Fibroblast of lung (primary cell): ENCODE data around the gene HSPG2. TPM values are rescaled to one million over a fixed set of nuclear protein-coding genes. Genes with fewer than 3 reads are reported as not detected.

Source experiments
- DNase-seq, 2 donors: peaks; one replicate each; pipeline versions ENCODE4 v3.0.0 to v3.0.0-alpha.2; 2010; ENCODE audit warnings: low read depth in 2 of 2
- H2AFZ ChIP-seq: 2 replicates; pipeline ENCODE4 v1.5.1; 2012; ENCODE audit warnings: low read length, control low read depth, inconsistent platforms
- H3K27ac ChIP-seq: 2 replicates; pipeline ENCODE4 v1.5.1; 2011; ENCODE audit warnings: low read length, control low read depth; ENCODE audit not compliant: insufficient read depth
- H3K27me3 ChIP-seq: 2 replicates; pipeline ENCODE4 v1.5.1; 2011; ENCODE audit warnings: mild to moderate bottlenecking, low read length; ENCODE audit not compliant: control insufficient read depth, insufficient read depth
- H3K36me3 ChIP-seq: 2 replicates; pipeline ENCODE4 v1.5.1; 2011; ENCODE audit warnings: low read length; ENCODE audit not compliant: control insufficient read depth, insufficient read depth
- H3K4me1 ChIP-seq: 2 replicates; pipeline ENCODE4 v1.5.1; 2011; ENCODE audit warnings: low read length; ENCODE audit not compliant: control insufficient read depth, insufficient read depth; ENCODE audit errors: extremely low read depth
- H3K4me2 ChIP-seq: 2 replicates; pipeline ENCODE4 v1.5.1; 2011; ENCODE audit warnings: low read length, control low read depth; ENCODE audit not compliant: insufficient read depth; ENCODE audit errors: extremely low read depth
- H3K4me3 ChIP-seq, 4 experiments: fragments of 200-600 bp in 1 of 4; sonication (generic) in 1 of 4; replicated peaks in 1 of 4; 2 replicates each; pipeline ENCODE4 v1.5.1; 2011 to 2016; ENCODE audit warnings: low read length in 4 of 4, low read depth in 3 of 4, mild to moderate bottlenecking in 3 of 4, control low read depth in 2 of 4, inconsistent platforms in 1 of 4, mixed read lengths in 1 of 4; ENCODE audit not compliant: insufficient read depth in 1 of 4; ENCODE audit errors: control extremely low read depth in 1 of 4
- H3K79me2 ChIP-seq: 2 replicates; pipeline ENCODE4 v1.5.1; 2012; ENCODE audit warnings: mild to moderate bottlenecking, low read length, inconsistent platforms; ENCODE audit not compliant: control insufficient read depth, insufficient read depth
- H3K9ac ChIP-seq: 2 replicates; pipeline ENCODE4 v1.5.1; 2011; ENCODE audit warnings: mild to moderate bottlenecking, low read length, control low read depth; ENCODE audit not compliant: insufficient read depth
- H3K9me3 ChIP-seq: 2 replicates; pipeline ENCODE4 v1.5.1; 2012; ENCODE audit warnings: low read depth, low read length; ENCODE audit not compliant: control insufficient read depth, insufficient read depth
- H4K20me1 ChIP-seq: 2 replicates; pipeline ENCODE4 v1.5.1; 2011; ENCODE audit warnings: low read length; ENCODE audit not compliant: control insufficient read depth, insufficient read depth; ENCODE audit errors: extremely low read depth
- CTCF ChIP-seq, 2 donors: IDR thresholded peaks in 1 of 2; conservative IDR thresholded peaks in 1 of 2; 1 replicate in 1 of 2; 2 replicates in 1 of 2; pipeline ENCODE4 v1.5.1; 2011 to 2012; ENCODE audit warnings: low read length in 2 of 2, control low read depth in 1 of 2, inconsistent platforms in 1 of 2, low read depth in 1 of 2, mild to moderate bottlenecking in 1 of 2
- EZH2 ChIP-seq: IDR thresholded peaks from 2 replicates; pipeline ENCODE4 v1.5.1; 2012; ENCODE audit warnings: low read length, control low read depth, mild to moderate bottlenecking; ENCODE audit errors: missing control alignments
- polyA plus RNA-seq, 2 donors: library from polyadenylated mRNA; depleted of rRNA in 1 of 2; stranded (reverse) in 1 of 2; unstranded in 1 of 2; fragments of >200 nt; gene quantifications; 2 replicates each; pipeline ENCODE4 v1.2.1, GENCODE V29; 2011 to 2012; ENCODE audit warnings: missing spikeins in 1 of 2
- total RNA-seq: library from RNA; depleted of rRNA; stranded (reverse); fragments of >200 nt; gene quantifications from 2 replicates; pipeline ENCODE4 v1.2.1, GENCODE V29; 2014

The HSPG2 gene
- total and polyA plus RNA-seq, 2 donors (not counting 1 experiment from before 2014, with no cell fraction given) = 40.7 to 88.4 TPM

- no peak for TF ChIP-seq CTCF (conservative IDR thresholded peaks at IDR 0.05 in 1 of 2, IDR thresholded peaks at IDR 0.05 in 1 of 2; ENCODE audit: low read depth in 1 of 2, low read length in 2 of 2)
- TF ChIP-seq EZH2 = no peak
These were observed 123.6 kb downstream of the HSPG2 start for GRCh38 chr1:21813542-21813941.

GRCh38 chr1:21811875-21812305, 125.2 kb downstream of the HSPG2 start, which contains the start of gene LDLRAD2:
LDLRAD2 (plus strand) TSS chr1:21812265; CDS start chr1:21812452, 187 bp downstream.
- no peaks in the 10 kb centered on the region for H3K9me3 ChIP-seq
- H2AFZ ChIP-seq = no peak within 1 kb of the TSS
- H3K27me3 ChIP-seq = no peaks in the 10 kb centered on the region
- no peak within 1 kb of the TSS for H3K4me2 ChIP-seq
- H3K4me3 ChIP-seq = no peak within 1 kb of the TSS
- TF ChIP-seq CTCF (conservative IDR thresholded peaks at IDR 0.05 in 1 of 2, IDR thresholded peaks at IDR 0.05 in 1 of 2; ENCODE audit: low read depth in 1 of 2, low read length in 2 of 2) (no peak), EZH2 (no peak)
- H3K36me3 ChIP-seq = no peaks in the 10 kb centered on the region
- H3K4me1 ChIP-seq = peaks cover 5% of the 10 kb centered on the region
- H3K79me2 ChIP-seq = no peaks in the 10 kb centered on the region
- DNase-seq = no peak
- no peak within 1 kb of the TSS for H3K9ac ChIP-seq
- no peak within 1 kb of the TSS for H3K27ac ChIP-seq
- no peaks in the 10 kb centered on the region for H4K20me1 ChIP-seq

More at GRCh38 chr1:21813542-21813941, 123.6 kb downstream of the HSPG2 start:
- Histone ChIP-seq H2AFZ (no peak overlapping the region), H3K9me3 (no peaks in the 10 kb centered on the region), H3K27me3 (no peaks in the 10 kb centered on the region), H3K4me3 (no peak overlapping the region), H3K4me2 (no peak overlapping the region), H3K4me1 (peaks cover 5% of the 10 kb centered on the region), H3K36me3 (no peaks in the 10 kb centered on the region), H4K20me1 (no peaks in the 10 kb centered on the region), H3K9ac (no peak overlapping the region), H3K79me2 (no peaks in the 10 kb centered on the region), H3K27ac (no peak overlapping the region)
- DNase-seq = no peak

DNA sequence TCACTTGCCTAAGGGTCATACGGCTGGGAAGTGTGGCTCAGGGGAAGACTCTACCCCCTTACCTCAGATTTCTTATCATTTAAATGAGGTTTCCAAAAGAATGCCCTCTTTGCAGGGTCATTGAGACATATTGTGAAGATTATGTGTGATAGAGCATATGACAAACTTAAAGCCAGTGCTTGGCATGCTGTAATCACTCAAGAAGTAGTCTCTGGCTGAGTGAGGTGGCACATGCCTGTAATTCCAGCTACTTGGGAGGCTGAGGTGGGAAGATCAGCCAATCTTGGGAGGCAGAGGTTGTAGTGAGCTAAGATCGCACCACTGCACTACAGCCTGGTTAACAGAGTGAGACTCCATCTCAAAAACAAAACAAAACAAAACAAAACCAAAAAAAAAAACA, 132.6 kb downstream of the HSPG2 start:
- H3K4me3 ChIP-seq = no peak overlapping the region
- no peaks in the 10 kb centered on the region for H3K36me3 ChIP-seq
- TF ChIP-seq CTCF (conservative IDR thresholded peaks at IDR 0.05 in 1 of 2, IDR thresholded peaks at IDR 0.05 in 1 of 2; ENCODE audit: low read depth in 1 of 2, low read length in 2 of 2) (no peak), EZH2 (no peak)
- H3K9me3 ChIP-seq = no peaks in the 10 kb centered on the region
- no peak overlapping the region for H2AFZ ChIP-seq
- H3K27me3 ChIP-seq = no peaks in the 10 kb centered on the region
- no peak for DNase-seq
- no peak overlapping the region for H3K4me2 ChIP-seq
- H4K20me1 ChIP-seq = no peaks in the 10 kb centered on the region
- H3K9ac ChIP-seq = no peak overlapping the region
- H3K79me2 ChIP-seq = no peaks in the 10 kb centered on the region
- no peak overlapping the region for H3K27ac ChIP-seq
- no peaks in the 10 kb centered on the region for H3K4me1 ChIP-seq
